Calu3 (cell line): ENCODE data around the gene ADGRF5. TPM values are rescaled to one million over a fixed set of nuclear protein-coding genes. Genes with fewer than 3 reads are reported as not detected.
"Not testable (repeated sequence)": the region's sequence is repeated elsewhere in the genome, so short reads cannot be mapped to it uniquely, and the experiment has no call there.

Source experiments
- BruUV-seq: library from RNA; stranded (reverse); fragments of 400-500 nt; replicated peaks from 2 replicates; lab custom pipeline; 2021; lab: Mats Ljungman, UMichigan
- CTCF ChIA-PET: fragments of 300-600 bp; sonication (Branson Sonifier 250); formaldehyde crosslinking; loops from one replicate; lab custom pipeline; 2022; ENCODE audit warnings: antibody characterized with exemption; lab: Charles Lee
- DNase-seq: peaks from one replicate; pipeline ENCODE4 v3.0.0; 2022
- H3K27ac Mint-ChIP-seq: one replicate; pipeline ENCODE4 v1.8.0; 2022; ENCODE audit warnings: mixed read lengths; ENCODE audit not compliant: unreplicated experiment
- H3K27me3 Mint-ChIP-seq: one replicate; pipeline ENCODE4 v1.8.0; 2022; ENCODE audit warnings: mixed read lengths; ENCODE audit not compliant: unreplicated experiment
- H3K36me3 Mint-ChIP-seq: one replicate; pipeline ENCODE4 v1.8.0; 2022; ENCODE audit warnings: mild to moderate bottlenecking, moderate library complexity, mixed read lengths; ENCODE audit not compliant: insufficient read depth, unreplicated experiment
- H3K4me1 Mint-ChIP-seq: one replicate; pipeline ENCODE4 v1.8.0; 2022; ENCODE audit warnings: mild to moderate bottlenecking, low read depth, mixed read lengths; ENCODE audit not compliant: unreplicated experiment
- H3K4me3 Mint-ChIP-seq: one replicate; pipeline ENCODE4 v1.8.0; 2022; ENCODE audit warnings: mild to moderate bottlenecking, low read depth, moderate library complexity, mixed read lengths; ENCODE audit not compliant: unreplicated experiment
- H3K9me3 Mint-ChIP-seq: one replicate; pipeline ENCODE4 v1.8.0; 2022; ENCODE audit warnings: low read depth, mixed read lengths; ENCODE audit not compliant: unreplicated experiment
- CTCF ChIP-seq: fragments of 200-600 bp; IDR thresholded peaks from one replicate; pipeline ENCODE4 v1.8.0; 2022; ENCODE audit warnings: antibody characterized with exemption; ENCODE audit not compliant: unreplicated experiment
- intact Hi-C: fragments of 100-400 bp; cut with micrococcal nuclease; formaldehyde crosslinking; loops from one replicate; pipeline ENCODE4 v1.10.0; 2022; ENCODE audit not compliant: unreplicated experiment
- total RNA-seq: library from RNA; stranded (reverse); gene quantifications from 2 replicates; pipeline ENCODE4 v1.2.3, GENCODE V29; 2022

The ADGRF5 gene
- total RNA-seq, 1 experiment from 2014 or later = 0.24 TPM

GRCh38 chr6:46838033-46838432 lies 83.7 kb downstream of the ADGRF5 start:
- CTCF ChIA-PET = no interaction called here
- no peaks in the 10 kb centered on the region for H3K36me3 Mint-ChIP-seq
- no peak for DNase-seq
- intact Hi-C loops = no loop called here
- peaks cover 9% of the 10 kb centered on the region for H3K4me1 Mint-ChIP-seq
- no peaks in the 10 kb centered on the region for H3K27me3 Mint-ChIP-seq
- H3K4me3 Mint-ChIP-seq = no peak overlapping the region
- no peak for TF ChIP-seq CTCF
- H3K9me3 Mint-ChIP-seq = peaks cover 8% of the 10 kb centered on the region
- no TSS peak for BruUV-seq
- no peak overlapping the region for H3K27ac Mint-ChIP-seq

- H3K36me3 Mint-ChIP-seq, CTCF ChIA-PET, DNase-seq, BruUV-seq, H3K9me3 Mint-ChIP-seq, H3K4me1 Mint-ChIP-seq, H3K27me3 Mint-ChIP-seq, H3K4me3 Mint-ChIP-seq, H3K27ac Mint-ChIP-seq: not testable (repeated sequence)
- intact Hi-C loops = loop anchor here (5.0 kb wide), 1 partner anchor 118 kb away; no protein-coding TSS in a partner anchor
Measured at GRCh38 chr6:46834991-46835390, 86.7 kb downstream of the ADGRF5 start.

GRCh38 chr6:46834257-46834916 lies 87.4 kb downstream of the ADGRF5 start:
- H3K4me1 Mint-ChIP-seq, H3K9me3 Mint-ChIP-seq, DNase-seq, H3K4me3 Mint-ChIP-seq, H3K27me3 Mint-ChIP-seq, BruUV-seq, H3K27ac Mint-ChIP-seq, H3K36me3 Mint-ChIP-seq, CTCF ChIA-PET: not testable (repeated sequence)
- intact Hi-C loops = loop anchor here (5.0 kb wide), 1 partner anchor 117 kb away; no protein-coding TSS in a partner anchor

GRCh38 chr6:46832816-46833215 lies 88.9 kb downstream of the ADGRF5 start:
- TF ChIP-seq CTCF = no peak
- BruUV-seq = no TSS peak
- intact Hi-C loops = loop anchor here (5.0 kb wide), 1 partner anchor 116 kb away; no protein-coding TSS in a partner anchor
- Mint-ChIP-seq H3K36me3 (no peaks in the 10 kb centered on the region), H3K27ac (no peak overlapping the region), H3K4me3 (no peak overlapping the region), H3K27me3 (no peaks in the 10 kb centered on the region), H3K9me3 (no peaks in the 10 kb centered on the region), H3K4me1 (no peaks in the 10 kb centered on the region)
- CTCF ChIA-PET = no interaction called here
- DNase-seq = no peak

GRCh38 chr6:46828939-46829338 lies 92.8 kb downstream of the ADGRF5 start:
- BruUV-seq = no TSS peak
- CTCF ChIA-PET = no interaction called here
- H3K4me3 Mint-ChIP-seq = no peak overlapping the region

More at GRCh38 chr6:46828939-46829338, 92.8 kb downstream of the ADGRF5 start:
- Mint-ChIP-seq H3K4me1 (no peaks in the 10 kb centered on the region), H3K27me3 (no peaks in the 10 kb centered on the region), H3K27ac (no peak overlapping the region), H3K36me3 (no peaks in the 10 kb centered on the region), H3K9me3 (no peaks in the 10 kb centered on the region)
- TF ChIP-seq CTCF = no peak
- DNase-seq = no peak
- intact Hi-C loops = no loop called here
